G401.6 (cell line): Measurements from ENCODE around the gene ZBTB11.
"Not testable (repeated sequence)": the region's sequence is repeated elsewhere in the genome, so short reads cannot be mapped to it uniquely, and the experiment has no call there.

Experiments used
- FAIRE-seq: peaks from 2 replicates; lab custom pipeline; 2012; peaks lifted over from hg19 to GRCh38; lab: Jason Lieb, UNC

Gene ZBTB11

DNA sequence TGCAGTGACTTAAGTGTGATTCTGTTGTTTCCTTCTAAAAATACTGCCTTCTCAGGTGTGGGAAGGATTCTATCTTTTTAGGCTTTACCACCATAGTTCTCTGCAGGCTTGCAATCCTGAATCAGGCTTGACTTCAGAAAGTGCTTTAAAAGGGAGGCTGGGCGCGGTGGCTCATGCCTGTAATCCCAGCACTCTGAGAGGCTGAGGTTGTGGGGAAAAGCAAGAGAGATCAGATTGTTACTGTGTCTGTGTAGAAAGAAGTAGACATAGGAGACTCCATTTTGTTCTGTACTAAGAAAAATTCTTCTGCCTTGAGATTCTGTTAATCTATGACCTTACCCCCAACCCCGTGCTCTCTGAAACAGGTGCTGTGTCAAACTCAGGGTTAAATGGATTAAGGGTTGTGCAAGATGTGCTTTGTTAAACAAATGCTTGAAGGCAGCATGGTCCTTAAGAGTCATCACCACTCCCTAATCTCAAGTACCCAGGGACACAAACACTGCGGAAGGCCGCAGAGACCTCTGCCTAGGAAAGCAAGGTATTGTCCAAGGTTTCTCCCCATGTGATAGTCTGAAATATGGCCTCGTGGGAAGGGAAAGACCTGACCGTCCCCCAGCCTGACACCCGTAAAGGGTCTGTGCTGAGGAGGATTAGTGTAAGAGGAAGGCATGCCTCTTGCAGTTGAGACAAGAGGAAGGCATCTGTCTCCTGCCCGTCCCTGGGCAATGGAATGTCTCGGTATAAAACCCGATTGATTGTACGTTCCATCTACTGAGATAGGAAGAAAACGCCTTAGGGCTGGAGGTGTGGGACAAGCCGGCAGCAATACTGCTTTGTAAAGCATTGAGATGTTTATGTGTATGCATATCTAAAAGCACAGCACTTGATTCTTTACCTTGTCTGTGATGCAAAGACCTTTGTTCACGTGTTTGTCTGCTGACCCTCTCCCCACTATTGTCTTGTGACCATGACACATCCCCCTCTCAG is 15.0 kb upstream of the ZBTB11 start:
- FAIRE-seq, result not testable (repeated sequence)

DNA sequence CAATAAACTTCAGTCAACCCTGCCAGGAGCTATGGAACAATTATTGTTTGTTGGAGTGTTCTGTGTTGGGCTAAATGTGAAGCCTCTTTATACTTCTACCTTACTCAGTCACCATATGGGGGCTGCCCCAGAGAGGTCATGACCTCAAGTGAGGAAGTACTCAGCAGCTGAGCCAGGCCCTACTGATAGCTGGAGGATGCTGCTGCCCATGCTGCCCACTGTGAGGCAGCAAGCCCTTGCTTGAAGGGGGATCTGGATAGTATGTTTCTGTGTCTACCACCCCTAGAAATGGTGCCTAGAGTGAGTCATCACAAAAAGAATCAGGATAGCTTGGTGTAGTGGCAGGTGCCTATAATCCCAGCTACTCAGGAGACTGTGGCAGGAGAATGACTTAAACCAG is 14.0 kb upstream of the ZBTB11 start:
- FAIRE-seq, result no peak

- no peak for FAIRE-seq
These were observed 12.4 kb upstream of the ZBTB11 start for GRCh38 chr3:101689286-101689685.

DNA sequence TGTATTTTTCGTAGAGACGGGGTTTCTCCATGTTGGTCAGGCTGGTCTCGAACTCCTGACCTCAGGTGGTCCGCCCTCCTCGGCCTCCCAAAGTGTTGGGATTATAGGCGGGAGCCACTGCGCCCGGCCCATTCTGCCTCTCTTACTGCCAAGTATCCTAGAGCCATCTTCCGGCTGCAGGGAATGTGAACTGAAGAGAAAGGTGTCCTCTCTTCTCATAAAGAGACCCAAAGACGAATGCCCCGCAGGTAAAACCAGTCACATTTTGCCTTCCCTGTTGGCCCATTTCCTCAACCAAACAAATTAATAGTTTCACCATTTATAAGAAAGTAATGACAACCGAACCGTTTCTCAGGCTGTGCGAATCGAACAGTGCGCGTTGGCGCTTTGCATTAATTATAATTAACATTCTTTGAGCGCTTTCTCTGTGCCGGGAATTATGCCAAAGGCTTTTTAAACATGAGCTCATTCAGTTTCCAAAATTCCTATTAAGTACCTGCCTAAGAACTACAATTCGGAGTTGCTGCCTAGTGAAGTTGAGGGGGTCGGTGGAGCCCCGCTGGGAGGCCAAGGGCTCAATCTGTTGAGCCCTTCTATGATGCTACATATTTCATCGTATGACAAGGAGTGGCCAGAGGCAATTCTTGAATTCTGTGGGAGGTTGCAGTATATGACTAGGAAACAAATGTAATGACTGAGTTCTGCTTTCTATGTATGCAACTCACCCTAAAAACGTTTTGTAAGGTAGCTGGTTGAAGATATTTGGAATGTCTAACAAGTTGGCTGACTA is 10.4 kb upstream of the ZBTB11 start:
- FAIRE-seq, result no peak

GRCh38 chr3:101685870-101686307 is 9.0 kb upstream of the ZBTB11 start:
- FAIRE-seq, result no peak

DNA sequence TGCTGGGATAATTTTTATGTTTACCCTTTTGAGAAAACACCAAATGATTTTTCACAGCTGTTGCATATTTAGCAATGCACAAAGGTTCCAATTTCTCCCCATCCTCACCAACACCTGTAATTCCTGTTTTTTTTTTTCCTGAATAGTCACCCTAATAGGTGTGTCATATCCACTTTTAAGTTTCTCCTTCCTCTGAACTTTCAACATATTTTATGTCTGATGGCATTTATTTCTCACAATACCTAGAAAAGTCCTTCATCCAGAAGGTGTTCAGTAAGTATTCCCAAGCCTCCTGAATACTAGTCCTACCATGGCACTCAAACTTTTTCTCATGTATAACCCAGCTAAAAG is 8.1 kb upstream of the ZBTB11 start:
- FAIRE-seq, result no peak

DNA sequence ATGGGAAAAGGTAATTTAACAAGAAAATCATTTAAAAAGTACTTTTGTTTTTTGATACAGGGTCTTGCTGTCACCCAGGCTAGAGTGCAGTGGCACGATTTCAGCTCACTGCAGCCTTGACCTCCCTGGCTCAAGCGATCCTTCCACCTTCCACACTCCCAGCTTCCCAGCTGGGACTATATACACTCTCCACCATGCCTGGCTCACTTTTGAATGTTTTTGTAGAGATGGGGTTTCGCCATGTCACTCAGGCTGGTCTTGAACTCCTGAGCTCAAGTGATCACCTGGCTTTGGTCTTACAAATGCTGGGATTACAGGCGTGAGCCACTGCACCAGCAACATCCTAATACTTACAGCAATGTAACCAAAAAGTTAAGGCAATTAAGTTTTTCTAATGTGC is 3.5 kb upstream of the ZBTB11 start:
- no peak for FAIRE-seq

- FAIRE-seq, result peak; percentile 98
These were observed 1.9 kb upstream of the ZBTB11 start for GRCh38 chr3:101678837-101679236.

GRCh38 chr3:101677436-101678286 is 729 bp upstream of the ZBTB11 start:
- FAIRE-seq, result no peak

GRCh38 chr3:101676216-101676764 is 642 bp downstream of the ZBTB11 start:
- peak; percentile 51 for FAIRE-seq

- no peak for FAIRE-seq
These were observed 1.2 kb downstream of the ZBTB11 start for GRCh38 chr3:101675709-101676215.

- no peak for FAIRE-seq
These were observed 2.4 kb downstream of the ZBTB11 start for GRCh38 chr3:101674518-101674917.

- no peak for FAIRE-seq
These were observed 3.0 kb downstream of the ZBTB11 start for GRCh38 chr3:101673953-101674352.

DNA sequence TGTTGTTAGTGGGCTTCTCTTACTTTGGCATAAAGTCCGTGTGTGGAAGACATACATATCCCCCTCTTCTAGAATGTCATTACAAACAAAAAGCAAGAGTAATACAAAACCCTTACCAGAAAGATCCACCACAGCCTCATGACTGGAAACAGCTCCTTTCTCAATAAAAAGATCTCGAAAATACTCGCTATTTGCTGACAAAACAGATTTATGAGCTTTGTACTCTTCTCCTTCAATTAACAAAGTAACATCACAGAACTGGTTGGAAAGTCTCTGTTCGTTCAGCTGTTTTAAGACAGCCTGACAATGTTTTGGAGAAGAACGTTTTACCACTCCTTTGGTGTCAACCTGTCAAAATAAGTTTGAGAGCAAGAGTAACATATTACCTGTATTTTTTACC is 5.9 kb downstream of the ZBTB11 start:
- FAIRE-seq, result no peak

- FAIRE-seq, result no peak
These were observed 9.1 kb downstream of the ZBTB11 start for GRCh38 chr3:101667844-101668243.

- FAIRE-seq, result no peak
These were observed 9.6 kb downstream of the ZBTB11 start for GRCh38 chr3:101667331-101667730.

- FAIRE-seq, result no peak
These were observed 11.1 kb downstream of the ZBTB11 start for GRCh38 chr3:101665851-101666250.

GRCh38 chr3:101665357-101665756 is 11.6 kb downstream of the ZBTB11 start:
- no peak for FAIRE-seq

- no peak for FAIRE-seq
These were observed 16.2 kb downstream of the ZBTB11 start for GRCh38 chr3:101660714-101661113.

DNA sequence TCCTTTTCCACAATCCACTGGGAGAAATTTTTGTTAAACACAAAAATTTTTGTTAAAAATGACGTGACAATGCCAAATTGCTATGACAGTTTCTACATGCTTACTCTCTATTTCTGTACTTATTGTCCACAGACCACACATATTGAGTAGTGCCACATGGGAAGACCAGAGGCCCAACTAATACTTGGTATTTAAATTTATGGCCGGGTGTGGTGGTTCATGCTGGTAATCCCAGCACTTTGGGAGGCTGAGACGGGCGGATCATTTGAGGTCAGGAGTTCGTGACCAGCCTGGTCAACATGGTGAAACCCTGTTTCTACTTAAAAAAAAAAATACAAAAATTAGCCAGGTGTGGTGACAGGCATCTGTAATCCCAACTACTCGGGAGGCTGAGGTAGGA is 20.3 kb downstream of the ZBTB11 start:
- FAIRE-seq, result no peak

DNA sequence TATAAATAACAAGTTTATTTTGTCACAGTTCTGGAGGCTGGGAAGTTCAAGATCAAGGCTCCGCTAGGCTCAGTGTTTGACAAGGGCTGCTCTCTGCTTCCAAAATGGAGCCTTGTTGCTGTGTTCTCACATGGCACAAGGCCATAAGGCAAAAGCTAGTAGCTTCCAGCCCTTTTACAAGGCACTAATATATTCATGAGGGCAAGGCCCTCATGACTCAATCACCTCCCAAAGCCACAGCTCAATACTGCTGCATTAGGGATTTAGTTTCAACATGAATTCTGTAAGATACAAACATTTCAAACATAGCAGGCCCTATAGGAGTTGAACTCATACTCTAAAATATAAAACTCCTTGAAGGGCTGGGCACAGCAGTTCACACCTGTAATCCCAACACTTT is 30.2 kb downstream of the ZBTB11 start:
- FAIRE-seq, result no peak
